Activated naive CD4-positive, alpha-beta T cell treated with anti-CD3 and anti-CD28 coated beads, Interleukin-2, amount 10 ng/mL, durations not matched to agents 7 days and 5 days (primary cell): ENCODE measurements around the gene ZNF124.
"Not testable (repeated sequence)": the region's sequence is repeated elsewhere in the genome, so short reads cannot be mapped to it uniquely, and the experiment has no call there.

Source experiments
- CTCF ChIA-PET: fragments of 350-600 bp; sonication (Branson Sonifier 250); formaldehyde crosslinking; loops from one replicate; lab custom pipeline; 2021; ENCODE audit warnings: antibody characterized with exemption; lab: Charles Lee
- DNase-seq: peaks from one replicate; pipeline ENCODE4 v3.0.0-alpha.2; 2020
- H3K27ac Mint-ChIP-seq: one replicate; pipeline ENCODE4 v1.8.0; 2021; ENCODE audit warnings: mild to moderate bottlenecking, moderate library complexity, mixed read lengths
- H3K27me3 Mint-ChIP-seq: one replicate; pipeline ENCODE4 v1.8.0; 2021; ENCODE audit warnings: mild to moderate bottlenecking, mixed read lengths
- H3K36me3 Mint-ChIP-seq: one replicate; pipeline ENCODE4 v1.8.0; 2021; ENCODE audit warnings: mixed read lengths
- H3K4me1 Mint-ChIP-seq: one replicate; pipeline ENCODE4 v1.8.0; 2021; ENCODE audit warnings: mixed read lengths
- H3K4me3 Mint-ChIP-seq: one replicate; pipeline ENCODE4 v1.8.0; 2021; ENCODE audit warnings: mild to moderate bottlenecking, moderate library complexity, mixed read lengths
- H3K9me3 Mint-ChIP-seq: one replicate; pipeline ENCODE4 v1.8.0; 2021; ENCODE audit warnings: mixed read lengths

The ZNF124 gene

GRCh38 chr1:247146671-247147070, 25.1 kb downstream of the ZNF124 start:
- no peaks in the 10 kb centered on the region for H3K27me3 Mint-ChIP-seq
- peaks cover 60% of the 10 kb centered on the region for H3K9me3 Mint-ChIP-seq
- CTCF ChIA-PET, result interaction anchor here (0.8 to 1.1 kb wide), 2 partner anchors 33 to 37 kb away, joined by 3 read pairs; no protein-coding TSS in a partner anchor
- no peak for DNase-seq
- no peak overlapping the region for H3K27ac Mint-ChIP-seq
- no peaks in the 10 kb centered on the region for H3K4me1 Mint-ChIP-seq
- peaks cover 59% of the 10 kb centered on the region for H3K36me3 Mint-ChIP-seq
- no peak overlapping the region for H3K4me3 Mint-ChIP-seq

GRCh38 chr1:247145279-247145678, 26.5 kb downstream of the ZNF124 start:
- no peaks in the 10 kb centered on the region for H3K4me1 Mint-ChIP-seq
- no peak for DNase-seq
- H3K36me3 Mint-ChIP-seq, result peaks cover 61% of the 10 kb centered on the region
- H3K9me3 Mint-ChIP-seq, result peaks cover 63% of the 10 kb centered on the region
- no peaks in the 10 kb centered on the region for H3K27me3 Mint-ChIP-seq
- no peak overlapping the region for H3K4me3 Mint-ChIP-seq
- CTCF ChIA-PET, result no interaction called here
- H3K27ac Mint-ChIP-seq, result peak overlapping the region; percentile 12

- H3K4me1 Mint-ChIP-seq, H3K27ac Mint-ChIP-seq, H3K4me3 Mint-ChIP-seq, CTCF ChIA-PET, DNase-seq, H3K27me3 Mint-ChIP-seq: not testable (repeated sequence)
- H3K36me3 Mint-ChIP-seq, result peaks cover 60% of the 10 kb centered on the region
- peaks cover 80% of the 10 kb centered on the region for H3K9me3 Mint-ChIP-seq
Observed at GRCh38 chr1:247139557-247139956, 32.3 kb downstream of the ZNF124 start.

DNA sequence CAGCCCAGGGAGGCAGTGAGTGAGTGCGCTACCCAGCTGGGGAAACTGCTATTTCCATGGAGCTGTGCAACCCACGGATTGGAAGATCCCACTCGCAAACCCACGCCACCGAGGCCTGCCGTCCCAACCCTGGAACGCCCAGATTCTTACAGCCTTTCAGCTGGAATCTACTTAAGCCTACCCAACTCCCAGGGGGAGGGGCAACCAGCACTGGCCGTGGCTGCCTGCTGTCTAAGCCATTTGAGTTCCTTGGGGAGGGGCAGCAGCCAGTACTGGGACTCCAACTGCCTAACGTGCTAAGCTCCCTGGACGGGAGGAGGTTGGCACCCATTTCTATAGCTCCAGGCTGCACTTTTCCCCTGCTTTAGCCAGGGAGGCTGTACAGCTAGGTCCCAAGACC, 40.6 kb downstream of the ZNF124 start:
- DNase-seq, result no peak
- H3K4me1 Mint-ChIP-seq, result peaks cover 7% of the 10 kb centered on the region
- CTCF ChIA-PET, result no interaction called here
- H3K27ac Mint-ChIP-seq, result no peak overlapping the region
- no peak overlapping the region for H3K4me3 Mint-ChIP-seq
- peaks cover 52% of the 10 kb centered on the region for H3K36me3 Mint-ChIP-seq
- H3K9me3 Mint-ChIP-seq, result peaks cover 52% of the 10 kb centered on the region
- H3K27me3 Mint-ChIP-seq, result no peaks in the 10 kb centered on the region

- not testable (repeated sequence) for H3K4me1 Mint-ChIP-seq, DNase-seq, H3K27me3 Mint-ChIP-seq
- Mint-ChIP-seq H3K4me3 (peak overlapping the region; percentile 92), H3K9me3 (peaks cover 22% of the 10 kb centered on the region), H3K36me3 (peaks cover 31% of the 10 kb centered on the region), H3K27ac (peak overlapping the region; percentile 88)
- CTCF ChIA-PET, result interaction anchor here (0.8 kb wide), 1 partner anchor 37 kb away, joined by 3 read pairs; no protein-coding TSS in a partner anchor
Observed at GRCh38 chr1:247127519-247128282, 44.1 kb downstream of the ZNF124 start.

- H3K36me3 Mint-ChIP-seq, result peaks cover 20% of the 10 kb centered on the region
- H3K27ac Mint-ChIP-seq, H3K27me3 Mint-ChIP-seq, CTCF ChIA-PET, DNase-seq, H3K4me3 Mint-ChIP-seq, H3K4me1 Mint-ChIP-seq: not testable (repeated sequence)
- H3K9me3 Mint-ChIP-seq, result peaks cover 12% of the 10 kb centered on the region
Observed at GRCh38 chr1:247126601-247127000, 45.2 kb downstream of the ZNF124 start.

DNA sequence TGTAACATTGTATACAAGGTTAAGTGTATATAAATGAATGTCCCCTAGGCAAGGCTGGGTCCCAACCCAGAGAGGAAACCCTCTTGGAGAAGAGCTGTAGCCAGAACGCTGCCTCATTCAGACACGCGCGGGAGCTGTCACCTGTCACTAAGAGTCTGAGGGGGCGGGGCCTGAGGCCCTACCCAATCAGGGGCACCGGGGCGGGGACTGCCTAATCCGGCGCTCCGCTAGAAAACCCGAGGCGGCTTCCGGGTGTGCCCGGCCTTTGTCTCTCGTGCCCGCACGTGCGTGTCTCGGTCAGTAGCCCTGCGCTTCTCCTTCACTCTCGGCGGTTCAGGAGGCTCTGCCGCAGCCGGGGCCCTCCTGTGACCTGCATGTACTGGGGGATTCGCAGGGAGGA, 45.7 kb downstream of the ZNF124 start:
- H3K9me3 Mint-ChIP-seq, result peaks cover 12% of the 10 kb centered on the region
- DNase-seq, result not testable (repeated sequence)

GRCh38 chr1:247121382-247121781, 50.4 kb downstream of the ZNF124 start:
- no peak overlapping the region for H3K27ac Mint-ChIP-seq
- no peaks in the 10 kb centered on the region for H3K27me3 Mint-ChIP-seq
- H3K4me3 Mint-ChIP-seq, result no peak overlapping the region
- H3K4me1 Mint-ChIP-seq, result no peaks in the 10 kb centered on the region
- DNase-seq, result no peak
- H3K9me3 Mint-ChIP-seq, result peaks cover 5% of the 10 kb centered on the region
- CTCF ChIA-PET, result no interaction called here
- H3K36me3 Mint-ChIP-seq, result no peaks in the 10 kb centered on the region

More for the DNA sequence above, 45.7 kb downstream of the ZNF124 start:
- H3K36me3 Mint-ChIP-seq, result peaks cover 19% of the 10 kb centered on the region
- CTCF ChIA-PET, H3K4me3 Mint-ChIP-seq, H3K27ac Mint-ChIP-seq, H3K27me3 Mint-ChIP-seq, H3K4me1 Mint-ChIP-seq: not testable (repeated sequence)

- H3K4me3 Mint-ChIP-seq, H3K27me3 Mint-ChIP-seq, H3K9me3 Mint-ChIP-seq, DNase-seq, CTCF ChIA-PET, H3K4me1 Mint-ChIP-seq, H3K27ac Mint-ChIP-seq, H3K36me3 Mint-ChIP-seq: not testable (repeated sequence)
Observed at GRCh38 chr1:247120408-247120668, 51.5 kb downstream of the ZNF124 start.

GRCh38 chr1:247119600-247120407, 52.0 kb downstream of the ZNF124 start:
- no peak for DNase-seq
- no peak overlapping the region for H3K4me3 Mint-ChIP-seq
- H3K4me1 Mint-ChIP-seq, result no peaks in the 10 kb centered on the region
- H3K27me3 Mint-ChIP-seq, result peaks cover 6% of the 10 kb centered on the region
- H3K9me3 Mint-ChIP-seq, result peaks cover 7% of the 10 kb centered on the region
- CTCF ChIA-PET, result interaction anchor here (1.0 kb wide), 1 partner anchor 213 kb away, joined by 3 read pairs; no protein-coding TSS in a partner anchor
- no peaks in the 10 kb centered on the region for H3K36me3 Mint-ChIP-seq
- no peak overlapping the region for H3K27ac Mint-ChIP-seq

- H3K27me3 Mint-ChIP-seq, result peaks cover 12% of the 10 kb centered on the region
- no peak overlapping the region for H3K4me3 Mint-ChIP-seq
- no peaks in the 10 kb centered on the region for H3K4me1 Mint-ChIP-seq
- no peak overlapping the region for H3K27ac Mint-ChIP-seq
- H3K9me3 Mint-ChIP-seq, result peaks cover 7% of the 10 kb centered on the region
- H3K36me3 Mint-ChIP-seq, result no peaks in the 10 kb centered on the region
- peak; percentile 50 for DNase-seq
- CTCF ChIA-PET, result interaction anchor here (1.0 kb wide), 1 partner anchor 212 kb away, joined by 3 read pairs; no protein-coding TSS in a partner anchor
Observed at GRCh38 chr1:247118946-247119446, 52.8 kb downstream of the ZNF124 start.

GRCh38 chr1:247115545-247115944, 56.3 kb downstream of the ZNF124 start:
- H3K4me3 Mint-ChIP-seq, result no peak overlapping the region
- H3K27me3 Mint-ChIP-seq, result peaks cover 44% of the 10 kb centered on the region
- H3K27ac Mint-ChIP-seq, result no peak overlapping the region
- peaks cover 4% of the 10 kb centered on the region for H3K9me3 Mint-ChIP-seq
- H3K36me3 Mint-ChIP-seq, result peaks cover 2% of the 10 kb centered on the region
- DNase-seq, result no peak
- peaks cover 4% of the 10 kb centered on the region for H3K4me1 Mint-ChIP-seq
- CTCF ChIA-PET, result no interaction called here

GRCh38 chr1:247115141-247115510, 56.7 kb downstream of the ZNF124 start:
- Mint-ChIP-seq H3K9me3 (peaks cover 4% of the 10 kb centered on the region), H3K4me1 (peaks cover 4% of the 10 kb centered on the region), H3K27me3 (peaks cover 48% of the 10 kb centered on the region), H3K36me3 (peaks cover 2% of the 10 kb centered on the region), H3K27ac (no peak overlapping the region), H3K4me3 (no peak overlapping the region)
- no peak for DNase-seq
- CTCF ChIA-PET, result no interaction called here

- peaks cover 4% of the 10 kb centered on the region for H3K9me3 Mint-ChIP-seq
- DNase-seq, result no peak
- peaks cover 4% of the 10 kb centered on the region for H3K4me1 Mint-ChIP-seq
- no peak overlapping the region for H3K27ac Mint-ChIP-seq
- no peak overlapping the region for H3K4me3 Mint-ChIP-seq
- peaks cover 2% of the 10 kb centered on the region for H3K36me3 Mint-ChIP-seq
- peaks cover 50% of the 10 kb centered on the region for H3K27me3 Mint-ChIP-seq
- CTCF ChIA-PET, result no interaction called here
Observed at GRCh38 chr1:247114351-247115140, 57.3 kb downstream of the ZNF124 start.
